HG03457 (cell line): ENCODE data around the gene RBMY1B.
"Not testable (repeated sequence)": the region's sequence is repeated elsewhere in the genome, so short reads cannot be mapped to it uniquely, and the experiment has no call there.

Experiments
- ATAC-seq: cut with Tn5 transposase; IDR thresholded peaks from one replicate; pipeline ENCODE4 v1.9.1; 2021; ENCODE audit warnings: moderate number of reproducible peaks; ENCODE audit not compliant: unreplicated experiment

RBMY1B gene

DNA sequence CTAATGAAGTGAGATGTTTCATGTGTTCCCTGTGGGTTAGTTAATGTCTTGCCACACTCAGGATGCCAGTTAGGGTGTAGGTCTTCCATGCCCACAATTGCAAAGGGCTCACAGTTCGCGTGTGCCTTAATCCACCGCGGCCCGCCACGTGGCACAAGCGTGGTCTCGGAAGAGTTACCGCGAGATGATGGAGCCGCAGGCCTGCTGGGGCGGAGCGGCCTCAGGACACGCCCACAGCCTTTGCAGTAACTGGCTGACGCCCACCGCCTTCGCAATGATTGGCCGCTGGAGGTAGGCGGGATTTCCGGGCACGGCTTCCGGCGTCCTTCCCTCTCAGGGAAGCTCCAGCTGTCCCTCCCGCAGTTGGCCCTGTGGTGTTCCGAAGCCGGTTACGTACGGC lies at the start of gene RBMY1B:
Gene RBMY1B, plus strand, starts transcription at position 301 of the 400 bp plus-strand sequence. CDS start 2,013 bp downstream, outside the sequence.
- not testable (repeated sequence) for ATAC-seq

DNA sequence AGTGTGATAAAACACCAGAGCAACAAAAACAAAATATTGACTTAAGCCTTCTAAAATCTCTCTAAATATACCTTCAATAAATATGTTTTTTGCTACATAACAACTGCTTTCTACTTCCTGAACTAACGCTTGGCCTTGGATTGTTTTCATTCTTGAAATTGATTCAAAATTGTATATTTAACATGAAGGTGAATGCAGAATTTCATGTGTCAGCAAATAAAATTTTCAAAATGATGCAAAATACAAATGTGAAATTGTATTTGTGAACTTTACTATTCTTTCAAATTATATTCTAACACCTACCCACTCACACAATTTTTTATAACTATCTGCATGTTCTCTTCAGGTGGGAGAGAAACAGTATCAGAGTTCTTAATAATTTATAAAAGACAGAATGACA lies 48.2 kb upstream of the RBMY1B start:
- not testable (repeated sequence) for ATAC-seq

DNA sequence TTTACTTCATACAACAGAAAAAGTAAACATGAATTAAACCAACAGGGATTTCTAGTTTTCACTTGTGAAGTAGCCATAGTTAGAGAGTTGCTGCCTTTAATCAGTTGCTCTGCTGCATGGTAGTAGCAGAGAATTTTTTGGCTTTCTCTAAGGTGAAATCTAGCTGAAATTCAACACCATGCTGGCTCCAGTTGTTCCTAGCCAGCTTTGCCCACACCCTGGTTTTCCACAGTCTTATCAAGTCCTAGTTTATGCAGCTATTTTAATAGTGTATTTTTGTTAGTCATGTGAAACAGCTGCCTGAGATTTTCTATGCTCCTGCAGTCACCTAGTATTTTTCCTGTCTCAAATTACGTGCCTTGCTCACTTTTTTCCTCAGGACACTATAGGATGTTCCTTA lies 28.2 kb upstream of the RBMY1B start:
- ATAC-seq, result no peak

DNA sequence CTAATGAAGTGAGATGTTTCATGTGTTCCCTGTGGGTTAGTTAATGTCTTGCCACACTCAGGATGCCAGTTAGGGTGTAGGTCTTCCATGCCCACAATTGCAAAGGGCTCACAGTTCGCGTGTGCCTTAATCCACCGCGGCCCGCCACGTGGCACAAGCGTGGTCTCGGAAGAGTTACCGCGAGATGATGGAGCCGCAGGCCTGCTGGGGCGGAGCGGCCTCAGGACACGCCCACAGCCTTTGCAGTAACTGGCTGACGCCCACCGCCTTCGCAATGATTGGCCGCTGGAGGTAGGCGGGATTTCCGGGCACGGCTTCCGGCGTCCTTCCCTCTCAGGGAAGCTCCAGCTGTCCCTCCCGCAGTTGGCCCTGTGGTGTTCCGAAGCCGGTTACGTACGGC lies 23.4 kb downstream of the RBMY1B start, which contains the start of gene RBMY1A1:
Gene RBMY1A1, plus strand, starts transcription at position 301 of the 400 bp plus-strand sequence. CDS start 2,013 bp downstream, outside the sequence.
- not testable (repeated sequence) for ATAC-seq

DNA sequence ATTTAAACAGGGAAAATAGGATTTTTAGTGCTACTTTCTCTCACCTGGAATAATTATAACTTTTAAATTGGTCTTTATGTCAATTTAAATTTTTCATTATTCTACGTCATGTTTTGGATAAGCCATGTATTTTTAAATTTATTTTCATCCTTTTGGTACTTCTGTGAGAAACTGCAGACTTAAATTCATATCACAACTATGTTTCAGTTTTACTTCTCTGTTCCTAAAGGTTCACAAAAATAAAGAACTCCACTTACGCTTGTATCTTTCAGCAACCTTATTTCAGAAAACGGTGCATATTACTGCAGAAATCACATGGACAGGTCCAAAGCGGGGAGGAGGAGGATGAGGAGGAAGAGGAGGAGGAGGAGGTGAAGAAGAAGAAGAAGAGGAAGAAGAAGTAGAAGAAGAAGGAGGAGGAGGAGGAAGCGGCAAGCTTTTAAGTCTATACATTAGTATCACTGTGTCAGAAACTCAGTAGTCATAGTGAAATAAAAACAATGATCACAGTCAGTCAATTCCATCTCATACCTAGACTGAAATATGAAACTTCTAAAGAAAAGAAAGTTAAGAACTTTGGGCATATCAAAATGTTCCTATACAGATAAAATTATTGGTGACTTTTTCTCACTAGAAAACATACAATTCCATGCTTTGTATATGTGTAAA lies 48.3 kb downstream of the RBMY1B start:
- peak; percentile 86 for ATAC-seq
